Sigmoid colon (tissue), 7 donors: ENCODE measurements around the gene NOTUM. TPM values are rescaled to one million over a fixed set of nuclear protein-coding genes. Genes with fewer than 3 reads are reported as not detected.

Experiments used
- DNase-seq: peaks from one replicate; pipeline ENCODE4 v3.0.0-alpha.2; 2019
- H3K27ac ChIP-seq, 4 donors: fragments of 200-600 bp; sonication (generic); one replicate each; pipeline ENCODE4 v1.5.1; 2016 to 2019; ENCODE audit warnings: mild to moderate bottlenecking in 1 of 4
- H3K27me3 ChIP-seq, 3 donors: fragments of 200-600 bp; sonication (generic); one replicate each; pipeline ENCODE4 v1.5.1; 2019; ENCODE audit warnings: mild to moderate bottlenecking in 1 of 3
- H3K36me3 ChIP-seq, 4 donors: fragments of 200-600 bp; sonication (generic); one replicate each; pipeline ENCODE4 v1.5.1; 2016 to 2019
- H3K4me1 ChIP-seq, 4 donors: fragments of 200-600 bp; sonication (generic); one replicate each; pipeline ENCODE4 v1.5.1; 2017 to 2019
- H3K4me3 ChIP-seq, 4 donors: fragments of 200-600 bp; sonication (generic); one replicate each; pipeline ENCODE4 v1.5.1; 2017 to 2019; ENCODE audit warnings: mild to moderate bottlenecking in 2 of 4, moderate library complexity in 1 of 4
- H3K9me3 ChIP-seq, 4 donors: fragments of 200-600 bp in 3 of 4; sonication (generic) in 3 of 4; one replicate each; pipeline versions ENCODE4 v1.5.1 to v1.6.1; 2013 to 2019
- EP300 ChIP-seq, 4 donors: sonication (generic); formaldehyde crosslinking; IDR thresholded peaks; one replicate each; pipeline ENCODE4 v1.6.1; 2017; ENCODE audit warnings: antibody characterized with exemption in 4 of 4
- POLR2A ChIP-seq, 2 donors: fragments of 450-650 bp; IDR thresholded peaks; one replicate each; pipeline ENCODE4 v1.6.1; 2016; ENCODE audit warnings: antibody characterized with exemption in 2 of 2, mild to moderate bottlenecking in 2 of 2, moderate library complexity in 2 of 2
- POLR2AphosphoS5 ChIP-seq, 4 donors: sonication (generic); formaldehyde crosslinking; IDR thresholded peaks; one replicate each; pipeline ENCODE4 v1.6.1; 2017; ENCODE audit warnings: antibody characterized with exemption in 4 of 4
- WGBS, 2 donors: extraction: QIAGEN DNeasy Blood & Tissue Kit; methylation state at CpG; one replicate each; pipeline ENCODE4 v1.1.7; 2013; 5-methylcytosine and 5-hydroxymethylcytosine counted together
- intact Hi-C: fragments of 100-400 bp; cut with DNase I; formaldehyde crosslinking; loops from one replicate; pipeline ENCODE4 v1.15.1; 2023
- polyA plus RNA-seq, 3 donors: library from polyadenylated mRNA; stranded (reverse); fragments of 200-250 nt; gene quantifications; one replicate each; pipeline ENCODE4 v1.2.3, GENCODE V29; 2013
- total RNA-seq, 4 donors: library from RNA; depleted of rRNA; stranded (reverse); fragments of >200 nt; gene quantifications; one replicate each; pipeline ENCODE4 v1.1.0, GENCODE V29; 2016
- TF ChIP-seq, protein P1 (sequence below), 4 experiments: fragments of 450-650 bp in 3 of 4; fragments of 200-600 bp in 1 of 4; IDR thresholded peaks; one replicate each; pipeline ENCODE4 v1.5.1; 2016 to 2019; ENCODE audit warnings: antibody characterized with exemption in 4 of 4, mild to moderate bottlenecking in 3 of 4, moderate library complexity in 2 of 4
- donor health status: healthy with polysubstance abuse.
- donor health status: Bipolar disorder and iron deficiency.
- donor health status: healthy.

The NOTUM gene
- total and polyA plus RNA-seq, 7 donors, result 0.22 TPM; not detected in 6

DNA sequence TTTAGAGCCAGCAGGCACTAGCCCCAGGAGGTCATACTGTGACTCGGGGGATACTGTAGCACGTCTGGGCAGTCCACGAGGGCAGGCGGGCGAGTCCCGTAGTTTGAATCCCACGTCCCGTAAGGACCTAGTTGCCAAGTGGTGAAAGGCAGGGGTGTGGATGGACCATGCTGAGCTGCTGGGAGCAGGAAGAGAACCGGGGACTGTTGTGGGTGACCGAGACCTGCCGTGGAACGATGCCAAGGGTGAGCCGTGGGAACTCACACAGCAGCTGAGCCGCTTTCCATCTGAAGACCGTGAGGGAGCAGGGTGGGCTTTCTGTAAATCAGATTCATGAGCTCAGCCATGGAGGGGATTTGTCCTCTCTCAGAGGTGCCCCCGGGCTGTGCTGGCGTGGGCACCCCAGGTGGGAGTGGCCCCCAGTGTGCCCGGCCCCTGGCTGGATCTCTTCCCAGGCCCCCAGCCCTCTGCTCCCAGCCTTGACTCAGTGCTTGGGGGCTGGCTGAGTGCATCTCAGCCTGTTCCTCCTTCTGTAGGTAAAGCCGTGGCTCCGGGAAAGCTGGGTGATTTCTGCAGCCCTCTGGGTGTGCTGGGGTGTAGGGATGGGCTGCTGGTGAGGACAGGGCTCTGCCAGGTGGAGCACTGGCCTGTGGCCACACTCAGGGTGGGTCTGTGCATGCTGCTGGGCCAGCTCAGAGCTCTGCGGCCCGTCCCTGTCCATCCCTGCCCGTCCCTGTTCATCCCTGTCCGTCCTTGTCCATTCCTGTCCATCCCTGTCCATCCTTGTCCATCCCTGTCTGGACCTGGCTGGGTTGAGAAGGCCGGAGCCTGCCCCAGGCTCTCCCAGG lies 30.1 kb upstream of the NOTUM start:
- H3K9me3 ChIP-seq, result no peaks in the 10 kb centered on the region
- H3K27ac ChIP-seq, result peak overlapping the region; percentile 52 to 79 (median 76)
- intact Hi-C loops, result no loop called here
- peak overlapping the region in 2 of 4 donors; percentile 18 to 30 for H3K4me3 ChIP-seq
- no peak for DNase-seq
- TF ChIP-seq POLR2AphosphoS5 (IDR thresholded peaks at IDR 0.05), result no peak
- no peak for TF ChIP-seq POLR2A (IDR thresholded peaks at IDR 0.05)
- TF ChIP-seq, protein P1, sequence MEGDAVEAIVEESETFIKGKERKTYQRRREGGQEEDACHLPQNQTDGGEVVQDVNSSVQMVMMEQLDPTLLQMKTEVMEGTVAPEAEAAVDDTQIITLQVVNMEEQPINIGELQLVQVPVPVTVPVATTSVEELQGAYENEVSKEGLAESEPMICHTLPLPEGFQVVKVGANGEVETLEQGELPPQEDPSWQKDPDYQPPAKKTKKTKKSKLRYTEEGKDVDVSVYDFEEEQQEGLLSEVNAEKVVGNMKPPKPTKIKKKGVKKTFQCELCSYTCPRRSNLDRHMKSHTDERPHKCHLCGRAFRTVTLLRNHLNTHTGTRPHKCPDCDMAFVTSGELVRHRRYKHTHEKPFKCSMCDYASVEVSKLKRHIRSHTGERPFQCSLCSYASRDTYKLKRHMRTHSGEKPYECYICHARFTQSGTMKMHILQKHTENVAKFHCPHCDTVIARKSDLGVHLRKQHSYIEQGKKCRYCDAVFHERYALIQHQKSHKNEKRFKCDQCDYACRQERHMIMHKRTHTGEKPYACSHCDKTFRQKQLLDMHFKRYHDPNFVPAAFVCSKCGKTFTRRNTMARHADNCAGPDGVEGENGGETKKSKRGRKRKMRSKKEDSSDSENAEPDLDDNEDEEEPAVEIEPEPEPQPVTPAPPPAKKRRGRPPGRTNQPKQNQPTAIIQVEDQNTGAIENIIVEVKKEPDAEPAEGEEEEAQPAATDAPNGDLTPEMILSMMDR (IDR thresholded peaks at IDR 0.05), result no peak
- H3K36me3 ChIP-seq, result peaks cover 0 to 12% (median 0%) of the 10 kb centered on the region in 4 donors
- 55 to 82% methylated on average over 25 of the region's 25 CpGs for WGBS, 2 donors
- no peaks in the 10 kb centered on the region for H3K27me3 ChIP-seq
- peaks cover 0 to 27% (median 19%) of the 10 kb centered on the region in 4 donors for H3K4me1 ChIP-seq

DNA sequence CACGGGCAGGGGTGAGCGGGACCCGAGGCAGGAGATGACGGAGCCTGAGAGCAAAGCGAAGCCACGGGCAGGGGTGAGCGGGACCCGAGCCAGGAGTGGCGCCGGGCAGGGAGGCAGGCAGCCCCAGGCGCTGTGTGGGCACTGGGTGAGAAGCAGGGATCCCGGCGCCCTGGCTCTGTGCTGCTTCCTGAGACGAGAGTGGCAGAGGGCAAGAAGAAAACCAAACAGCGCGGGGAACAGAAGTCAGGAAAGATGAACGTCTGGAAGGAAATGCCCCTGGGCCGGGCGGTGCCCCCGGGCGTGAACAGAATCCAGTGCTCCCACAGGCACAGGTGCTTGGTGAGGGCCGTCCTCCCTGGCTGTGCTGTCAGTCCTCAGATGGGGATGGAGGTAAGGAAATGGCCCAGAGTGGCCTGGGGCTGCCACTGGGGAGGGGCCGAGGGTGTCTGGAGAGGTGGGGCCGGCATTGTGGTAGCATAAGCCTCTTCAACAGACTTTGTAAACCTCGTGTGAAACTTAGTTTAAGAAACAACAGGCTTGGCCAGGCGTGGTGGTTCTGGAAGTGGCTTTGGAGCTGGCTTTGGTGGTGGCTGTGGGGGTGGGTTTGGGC lies 26.3 kb upstream of the NOTUM start:
- Histone ChIP-seq H3K36me3 (peaks cover 4 to 39% (median 9%) of the 10 kb centered on the region in 4 donors), H3K27ac (no peak overlapping the region), H3K27me3 (no peaks in the 10 kb centered on the region), H3K9me3 (no peaks in the 10 kb centered on the region), H3K4me3 (no peak overlapping the region), H3K4me1 (peaks cover 0 to 15% (median 13%) of the 10 kb centered on the region in 4 donors)
- DNase-seq, result no peak
- WGBS, 2 donors, result 90 to 92% methylated on average over 26 of the region's 26 CpGs
- intact Hi-C loops, result no loop called here
- TF ChIP-seq, protein P1 (IDR thresholded peaks at IDR 0.05), result no peak

DNA sequence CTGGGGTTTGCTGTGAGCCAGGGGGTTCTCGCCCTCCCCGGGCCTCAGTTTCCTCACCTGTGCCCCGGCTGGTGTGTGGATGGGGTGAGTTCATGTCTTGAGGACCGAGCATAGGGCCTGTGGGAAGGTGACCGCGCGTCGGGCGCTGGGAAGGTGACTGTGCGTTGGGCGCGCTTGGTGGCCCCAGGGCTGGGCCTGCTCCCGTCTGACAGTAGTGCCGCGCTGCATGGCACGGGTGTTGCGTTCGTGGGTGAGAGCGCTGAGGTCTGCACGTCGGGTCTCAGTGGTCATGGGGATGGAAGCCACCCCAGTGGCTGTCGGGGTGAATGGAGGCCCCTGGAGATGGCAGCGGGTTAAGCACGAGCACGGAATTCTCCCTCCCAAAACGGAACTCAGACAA lies 25.6 kb upstream of the NOTUM start:
- TF ChIP-seq, protein P1 (IDR thresholded peaks at IDR 0.05), result no peak
- TF ChIP-seq POLR2A (IDR thresholded peaks at IDR 0.05) (no peak), POLR2AphosphoS5 (IDR thresholded peaks at IDR 0.05) (no peak), EP300 (IDR thresholded peaks at IDR 0.05) (no peak)
- Histone ChIP-seq H3K27me3 (no peaks in the 10 kb centered on the region), H3K9me3 (no peaks in the 10 kb centered on the region), H3K4me3 (no peak overlapping the region), H3K4me1 (peaks cover 0 to 8% (median 7%) of the 10 kb centered on the region in 4 donors), H3K36me3 (peaks cover 4 to 42% (median 9%) of the 10 kb centered on the region in 4 donors), H3K27ac (no peak overlapping the region)
- WGBS, 2 donors, result 97% methylated on average over 26 of the region's 26 CpGs
- no peak for DNase-seq
- intact Hi-C loops, result no loop called here

DNA sequence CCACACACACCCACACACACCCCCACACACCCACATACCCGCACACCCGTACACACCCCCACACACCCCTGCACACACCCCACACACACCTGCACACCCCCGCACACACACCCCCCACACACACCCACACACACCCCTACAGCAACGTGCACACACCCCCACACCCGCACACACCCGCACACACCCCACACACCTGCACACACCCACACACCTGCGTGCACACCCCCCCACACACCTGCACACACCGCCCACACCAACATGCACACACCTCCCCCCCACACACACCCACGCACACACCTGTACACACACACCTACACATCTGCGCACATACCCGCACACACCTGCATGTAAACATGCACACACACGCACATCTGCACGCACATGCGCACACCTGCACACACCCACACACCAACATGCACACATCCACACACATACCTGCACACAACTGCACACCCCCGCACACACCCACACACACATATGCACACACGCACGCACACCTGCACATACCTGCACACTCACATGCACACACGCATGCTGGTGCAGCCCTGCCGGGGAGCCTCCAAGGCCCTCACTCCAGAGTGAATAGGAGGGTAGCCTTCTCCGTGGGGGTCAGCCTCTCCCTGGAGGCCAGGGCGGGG lies 23.9 kb upstream of the NOTUM start:
- peaks cover 4 to 58% (median 10%) of the 10 kb centered on the region in 4 donors for H3K36me3 ChIP-seq
- WGBS, 2 donors, result 83 to 92% methylated on average over 21 of the region's 21 CpGs
- no peak overlapping the region for H3K27ac ChIP-seq

More for the DNA sequence above, 23.9 kb upstream of the NOTUM start:
- TF ChIP-seq EP300 (IDR thresholded peaks at IDR 0.05), result no peak
- no peak for TF ChIP-seq POLR2AphosphoS5 (IDR thresholded peaks at IDR 0.05)
- no peak for TF ChIP-seq POLR2A (IDR thresholded peaks at IDR 0.05)
- TF ChIP-seq, protein P1 (IDR thresholded peaks at IDR 0.05), result no peak
- no peaks in the 10 kb centered on the region for H3K9me3 ChIP-seq
- no peak for DNase-seq
- intact Hi-C loops, result no loop called here
- no peaks in the 10 kb centered on the region for H3K4me1 ChIP-seq
- H3K4me3 ChIP-seq, result no peak overlapping the region
- no peaks in the 10 kb centered on the region for H3K27me3 ChIP-seq
